Activated CD4-positive, alpha-beta T cell treated with anti-CD3 and anti-CD28 coated beads, Interleukin-2, Interleukin-4, amounts not matched to agents 100 ng/mL and 50 ng/mL, durations not matched to agents 16 hours and 8 hours (primary cell): ENCODE measurements around the gene IFI27.

Experiments
- DNase-seq: peaks from one replicate; pipeline ENCODE4 v3.0.0-alpha.2; 2020; ENCODE audit warnings: low spot score

Gene IFI27

DNA sequence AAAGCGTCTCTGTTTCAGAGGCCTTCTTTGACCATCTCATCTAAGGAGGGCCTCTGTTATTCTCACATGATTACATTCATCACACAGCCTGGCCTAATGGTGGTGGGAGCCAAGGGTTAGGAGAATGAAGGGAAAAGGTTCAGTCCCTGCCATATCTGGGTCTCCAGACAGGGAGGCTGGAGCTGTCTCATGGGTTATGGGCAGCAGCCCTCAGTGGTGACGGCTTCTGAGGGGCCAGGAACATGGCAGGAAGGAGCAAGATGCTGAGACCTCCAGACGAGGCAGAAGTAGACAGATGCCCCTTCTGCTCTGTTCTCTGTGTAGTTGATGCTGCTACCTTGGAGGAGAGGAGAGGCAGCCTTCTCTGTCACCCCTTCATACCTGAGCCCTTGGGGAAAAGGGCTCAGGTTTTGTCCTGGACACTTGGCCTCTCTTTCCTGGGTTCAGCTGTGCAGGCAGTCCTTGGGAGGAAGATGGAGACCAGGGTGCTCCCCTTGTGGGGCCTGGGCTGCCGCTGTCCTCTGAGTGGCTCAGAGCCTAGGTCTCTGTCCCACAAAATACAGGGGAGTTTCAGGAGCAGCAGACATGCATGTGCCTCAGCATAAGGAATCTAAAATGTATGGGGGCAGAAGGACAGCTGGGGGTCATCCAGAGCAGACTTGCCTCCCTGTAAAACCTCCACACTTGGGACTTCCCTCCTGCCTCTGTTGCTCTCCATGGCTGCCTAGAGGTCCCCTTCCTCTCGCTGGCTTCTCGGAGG, 15.3 kb downstream of the IFI27 start:
- DNase-seq = no peak

DNA sequence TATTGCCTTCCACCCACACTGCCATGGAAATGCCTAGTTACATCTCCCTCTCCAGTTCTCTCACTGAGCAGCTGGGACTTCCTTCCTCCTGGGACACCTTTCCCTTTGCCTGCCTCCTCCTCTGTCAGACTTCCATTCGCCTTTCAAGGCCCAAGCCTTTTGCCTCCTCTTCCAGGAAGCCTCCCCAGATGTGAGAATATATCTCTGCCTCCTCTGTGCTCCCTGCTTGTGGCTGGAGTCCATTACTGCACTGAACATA, 15.8 kb downstream of the IFI27 start:
- no peak for DNase-seq

DNA sequence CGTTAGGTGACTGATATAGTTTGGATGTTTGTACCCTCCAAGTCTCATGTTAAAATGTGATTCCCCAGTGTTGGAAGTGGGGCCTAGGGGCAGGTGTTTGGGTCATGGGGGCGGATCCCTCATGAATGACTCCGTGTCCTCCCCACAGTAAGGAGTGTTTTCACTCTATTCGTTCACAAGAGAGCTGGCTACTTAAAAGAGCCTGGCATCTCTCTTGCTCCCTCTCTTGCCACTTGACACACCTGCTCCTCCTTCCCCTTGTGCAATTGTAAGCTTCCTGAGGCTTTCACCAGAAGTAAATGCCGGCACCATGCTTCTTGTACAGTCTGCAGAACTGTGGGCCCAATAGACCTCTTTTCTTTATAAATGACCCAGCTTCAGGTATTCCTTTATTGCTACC, 16.3 kb downstream of the IFI27 start:
- DNase-seq = no peak

DNA sequence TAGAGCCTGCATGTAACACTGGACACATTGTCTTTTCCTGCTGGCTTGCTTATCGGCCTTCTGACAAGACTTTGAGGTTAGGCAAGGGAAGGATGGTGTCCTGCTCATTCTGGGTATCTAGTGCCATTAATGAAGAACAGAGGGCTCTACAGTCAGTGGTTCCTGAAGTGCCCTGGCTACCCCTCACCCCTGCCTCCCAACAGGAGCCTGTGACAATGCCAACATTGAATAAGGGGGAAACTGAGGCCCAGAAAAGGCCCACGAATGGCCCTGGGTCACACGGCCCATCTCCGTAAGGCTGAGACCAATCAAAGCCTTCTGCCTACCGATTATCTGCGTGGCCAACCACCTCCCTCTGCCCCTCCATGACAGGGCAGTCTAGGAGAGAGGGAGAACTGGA, 16.8 kb downstream of the IFI27 start:
- DNase-seq = no peak

DNA sequence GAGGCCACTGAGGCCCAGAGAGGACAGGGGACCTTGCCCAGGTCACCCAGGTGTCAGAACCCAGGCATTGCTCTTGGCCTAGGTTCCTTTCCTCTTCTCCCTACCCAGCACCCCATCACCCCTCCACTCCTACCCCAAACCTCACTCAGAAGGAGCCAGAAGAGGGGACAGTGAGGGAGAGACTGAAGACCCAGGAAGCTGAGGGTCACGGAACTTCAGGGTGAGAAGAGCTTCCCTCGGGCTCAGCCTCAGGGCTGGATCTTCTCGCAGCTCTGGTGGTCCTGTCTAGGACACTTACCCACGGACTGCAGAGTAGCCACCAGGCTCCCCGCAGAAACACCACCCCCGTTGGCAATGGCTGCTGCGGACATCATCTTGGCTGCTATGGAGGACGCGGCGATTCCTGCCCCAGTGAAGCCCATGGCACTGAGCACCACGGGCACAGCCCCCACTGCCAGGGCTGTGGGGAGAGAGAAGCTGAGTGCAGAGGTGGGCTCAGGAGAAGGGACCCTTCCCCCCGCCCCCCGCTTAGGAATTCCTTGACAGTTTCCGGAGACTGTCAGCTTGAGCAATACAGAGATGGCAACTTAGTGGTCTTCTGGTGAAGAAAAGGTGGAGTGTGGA, 17.8 kb downstream of the IFI27 start:
- no peak for DNase-seq

DNA sequence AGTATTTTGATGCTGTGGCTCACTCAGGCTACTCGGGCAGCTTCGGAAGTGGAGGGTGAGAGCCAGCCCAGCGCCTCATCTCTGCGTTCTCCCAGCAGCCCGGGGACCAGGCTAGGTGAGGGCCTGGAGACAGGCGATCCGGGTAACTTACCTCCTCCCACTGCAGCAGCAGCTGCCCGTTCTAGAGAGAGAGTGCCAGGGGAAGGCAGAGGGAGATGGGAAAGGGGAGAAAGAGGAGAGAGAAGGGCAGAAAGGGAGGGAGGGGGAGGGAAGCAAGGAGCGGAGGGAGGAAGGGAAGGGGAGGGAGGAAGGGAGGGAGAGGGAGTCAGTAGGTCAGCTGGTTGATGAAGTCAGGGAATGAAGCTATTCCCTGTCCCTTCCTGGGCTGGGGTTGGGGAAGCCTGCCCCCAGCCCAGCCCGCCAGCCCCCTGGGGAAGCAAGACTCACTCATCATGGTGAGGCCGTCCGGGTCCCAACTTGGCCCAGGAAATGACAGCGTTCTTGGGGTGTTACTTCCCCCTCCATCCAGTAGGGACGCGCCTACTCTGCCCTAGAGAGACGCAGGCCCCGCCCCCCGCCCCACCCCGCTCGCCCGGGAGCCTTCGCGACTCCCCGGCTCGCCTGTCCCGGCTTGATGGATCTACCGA, 18.7 kb downstream of the IFI27 start, which contains the start of gene IFI27L2:
Gene IFI27L2, minus strand, starts transcription at position 494 of the 647 bp plus-strand sequence. Its CDS starts 40 bp downstream, at position 454.
- peak; percentile 73 for DNase-seq

DNA sequence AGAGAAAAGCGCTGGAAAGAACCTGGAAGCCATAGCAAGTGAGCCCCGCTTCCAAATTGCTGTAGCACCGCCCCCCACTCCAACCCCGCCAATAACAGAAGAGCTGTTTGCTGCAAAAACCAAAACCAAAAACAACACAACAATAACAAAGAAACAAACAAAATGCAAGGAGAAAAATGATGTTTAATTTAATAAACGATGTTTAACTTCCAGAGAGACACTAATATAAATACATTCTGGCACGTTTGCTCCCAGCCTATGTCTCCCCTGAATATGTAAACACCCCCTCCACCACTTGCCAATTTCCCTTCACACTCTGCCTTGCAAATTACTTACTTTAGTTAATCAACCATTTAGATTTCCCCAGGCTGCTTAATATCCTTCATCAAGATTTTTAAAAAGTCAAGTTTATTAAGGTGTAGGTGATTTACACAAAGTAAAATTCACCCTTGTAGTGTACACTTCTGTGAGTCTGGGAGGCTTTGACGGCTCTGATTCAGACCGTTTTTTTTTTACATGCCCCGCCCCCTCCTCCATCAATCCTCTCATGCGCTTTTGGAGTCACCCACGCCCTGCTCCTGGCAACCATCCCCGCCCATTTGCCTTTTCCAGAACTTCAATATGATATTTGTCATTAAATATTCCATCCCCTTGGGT, 19.4 kb downstream of the IFI27 start:
- peak; percentile 32 for DNase-seq

DNA sequence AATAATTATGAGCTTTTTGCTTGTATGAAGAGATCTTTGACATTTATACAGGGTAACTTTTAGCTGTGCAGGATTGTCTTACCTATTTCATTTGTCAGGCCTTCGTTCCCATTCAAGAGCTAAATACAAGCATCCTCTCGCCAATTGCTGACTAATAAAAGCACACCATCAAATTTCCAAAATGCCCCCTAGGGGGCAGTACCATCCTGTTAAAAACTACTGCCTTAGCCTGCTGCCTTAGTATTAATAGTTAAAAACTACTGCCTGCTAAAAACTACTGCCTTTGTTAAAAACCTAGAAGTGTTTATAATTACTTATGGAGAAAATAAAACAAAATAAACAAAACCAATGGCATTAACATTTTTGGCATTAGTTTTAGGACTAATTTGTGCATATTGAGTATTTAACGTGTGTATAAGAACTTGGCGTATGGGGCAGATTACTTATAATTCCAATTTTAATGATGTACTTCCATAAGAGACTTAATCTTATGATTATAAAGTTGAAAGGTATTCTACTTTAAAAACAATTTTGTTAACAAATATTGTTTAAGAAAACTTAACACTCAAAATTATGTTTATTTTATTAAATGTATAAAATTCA, 21.9 kb downstream of the IFI27 start:
- peak; percentile 77 for DNase-seq

DNA sequence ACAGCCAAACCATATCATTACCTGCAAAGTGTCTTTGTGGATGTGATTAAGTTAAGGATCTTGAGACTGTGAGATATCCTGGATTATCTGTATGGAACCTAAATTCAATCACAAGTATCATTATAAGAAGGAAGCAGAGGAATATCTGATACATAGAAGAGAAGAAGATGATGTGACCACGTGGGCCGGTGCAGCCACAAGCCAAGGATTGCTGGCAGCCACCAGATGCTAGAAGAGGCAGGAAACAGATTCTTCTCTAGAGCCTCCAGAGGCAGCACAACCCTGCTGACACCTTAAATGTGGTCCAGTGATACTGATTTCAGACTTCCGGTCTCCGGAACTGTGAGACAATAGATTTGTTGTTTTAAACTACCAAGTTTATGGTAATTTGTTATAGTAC, 24.9 kb downstream of the IFI27 start:
- no peak for DNase-seq

DNA sequence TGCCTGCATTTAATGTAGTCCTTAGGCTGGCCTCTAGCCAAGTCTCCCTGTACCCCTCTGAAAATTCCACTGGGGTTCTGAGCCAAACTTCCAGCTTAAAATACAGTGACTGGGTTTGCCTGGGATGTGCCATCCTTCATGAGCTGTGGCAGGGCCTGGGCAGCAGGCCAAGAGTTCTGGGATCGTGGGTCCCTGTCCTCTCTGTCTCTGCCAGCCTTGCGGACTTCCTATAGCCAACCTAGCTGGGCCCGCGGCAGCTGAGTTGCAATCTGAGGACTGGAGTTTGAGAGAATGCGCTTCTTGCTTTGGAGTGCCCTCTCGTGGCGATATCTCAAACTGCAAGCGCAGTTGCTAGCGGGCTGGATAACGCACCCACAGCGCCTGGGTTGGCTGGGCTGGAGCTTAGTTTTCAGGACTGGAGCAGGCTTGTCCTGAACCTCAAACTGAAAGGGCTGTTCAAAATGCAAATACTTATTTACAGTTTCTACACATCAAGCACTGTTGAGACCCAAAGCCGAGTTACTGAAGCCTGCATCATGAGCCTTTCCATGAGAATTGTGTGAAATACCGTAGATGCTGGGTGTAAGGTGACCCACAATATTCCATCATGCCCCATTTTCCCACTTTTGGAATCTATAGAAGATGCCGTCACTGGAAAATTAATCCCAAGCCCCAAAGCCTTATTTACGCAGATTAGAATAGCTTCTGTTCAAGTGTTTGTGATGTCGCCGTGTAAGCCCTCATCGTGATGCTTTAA, 26.2 kb downstream of the IFI27 start:
- peak; percentile 88 for DNase-seq

DNA sequence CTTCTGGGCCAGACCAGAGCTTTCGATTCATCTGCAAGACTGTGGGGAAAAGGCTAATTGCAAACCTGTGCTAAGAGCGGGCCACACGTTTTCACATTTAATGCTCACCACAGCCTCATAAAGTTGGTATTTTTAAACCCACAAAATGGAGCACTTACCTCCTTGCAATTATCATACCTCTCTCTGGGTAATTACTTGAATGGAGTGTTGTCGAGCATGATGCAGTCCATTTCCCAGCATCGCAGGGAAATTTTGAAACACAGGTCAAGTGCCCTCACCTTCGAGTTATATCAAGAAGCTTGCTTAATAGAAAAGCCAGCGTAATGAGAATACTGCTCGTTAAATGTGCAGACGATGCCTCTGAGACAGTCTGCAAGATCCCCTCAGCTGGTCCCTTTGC, 27.7 kb downstream of the IFI27 start:
- DNase-seq = no peak

DNA sequence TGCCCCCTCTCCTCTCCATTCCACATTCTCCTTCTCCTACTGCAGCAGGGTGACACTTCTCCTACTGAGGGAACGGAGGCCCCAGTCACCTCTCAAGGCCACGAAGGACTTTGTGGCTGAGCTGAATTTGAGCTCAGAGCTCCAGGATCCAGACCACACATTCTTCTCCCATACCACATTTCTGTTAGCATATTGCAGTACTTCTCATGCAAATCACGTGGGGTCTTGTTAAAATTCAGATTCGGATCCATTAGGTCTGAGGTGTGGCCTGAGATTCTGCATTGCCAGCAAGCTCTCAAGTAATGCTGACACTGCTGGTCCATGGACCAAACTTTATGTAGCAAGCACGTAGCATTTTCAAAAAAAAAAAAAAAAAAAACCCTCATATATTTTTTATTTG, 28.5 kb downstream of the IFI27 start:
- DNase-seq = no peak

DNA sequence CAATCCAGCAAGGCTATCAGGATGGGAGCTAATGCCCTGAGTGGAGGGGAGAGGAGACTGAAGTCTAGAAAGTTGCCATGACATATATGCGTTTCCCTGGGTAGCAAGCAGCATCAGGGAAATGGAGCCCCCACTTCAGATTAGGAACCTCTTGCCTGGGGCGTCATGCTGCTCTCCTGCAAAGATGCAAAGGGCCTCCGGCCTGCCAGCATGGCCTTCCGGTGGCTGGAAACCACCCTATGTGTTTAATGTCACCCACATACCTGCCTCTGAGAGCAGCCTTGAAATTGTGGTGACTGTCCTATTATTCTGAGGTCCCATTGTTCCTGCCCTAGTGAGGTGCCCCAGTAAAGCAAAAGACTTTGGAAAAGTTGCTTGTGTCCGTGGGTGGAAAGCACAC, 28.9 kb downstream of the IFI27 start:
- no peak for DNase-seq

DNA sequence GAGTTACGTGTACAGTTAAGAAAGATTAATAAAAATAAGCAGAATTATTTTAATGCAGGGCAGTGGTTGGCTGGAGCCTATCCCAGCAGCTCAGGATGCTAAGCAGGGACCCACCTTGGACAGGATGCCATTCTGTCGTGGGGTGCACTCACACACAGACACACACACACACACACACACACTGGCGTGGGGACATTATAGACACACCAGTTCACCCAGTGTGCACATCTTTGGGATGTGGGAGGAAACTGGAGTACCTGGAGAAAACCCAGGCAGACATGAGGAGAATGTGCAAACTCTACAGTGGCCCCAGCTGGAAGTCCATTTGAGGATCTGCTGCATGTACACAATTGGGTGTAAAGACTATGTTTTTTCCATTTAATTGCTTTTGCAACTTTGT, 31.7 kb downstream of the IFI27 start:
- DNase-seq = no peak

DNA sequence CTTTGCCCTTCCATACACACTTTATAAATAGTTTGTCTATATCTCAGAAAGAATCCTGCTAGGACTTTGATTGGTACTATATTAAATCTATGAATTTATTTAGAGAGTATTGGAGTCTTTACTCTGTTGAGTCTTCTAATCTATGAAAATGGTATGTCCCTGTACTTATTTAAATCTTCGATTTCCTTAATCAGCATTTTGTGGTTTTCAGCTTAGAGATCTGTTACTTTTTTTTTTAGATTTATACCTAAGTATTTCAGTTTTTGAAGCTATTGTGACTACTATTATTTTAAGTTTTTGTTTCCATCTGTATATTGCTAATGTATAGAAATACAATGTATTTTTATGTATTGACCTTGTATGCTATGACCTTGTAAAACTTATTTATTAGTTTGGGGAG, 32.3 kb downstream of the IFI27 start:
- no peak for DNase-seq

DNA sequence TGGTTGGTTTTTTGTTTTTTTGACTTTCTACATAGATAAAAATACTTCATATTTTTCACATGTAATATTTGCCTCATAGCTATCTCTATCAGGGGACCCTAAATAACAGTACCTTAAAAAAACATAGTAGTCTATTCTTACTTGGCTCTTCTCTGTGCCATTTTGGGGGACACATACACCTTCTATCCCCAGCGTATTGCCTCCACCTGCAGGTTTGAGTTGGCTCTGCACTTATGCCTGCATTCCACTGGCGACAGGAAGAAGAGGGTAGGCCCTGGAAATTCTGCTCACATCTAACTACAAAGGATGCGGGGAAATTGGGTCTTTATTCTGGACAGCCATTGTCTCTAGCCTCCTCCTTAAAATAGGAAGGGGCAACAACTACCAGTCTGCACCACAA, 32.7 kb downstream of the IFI27 start:
- no peak for DNase-seq

DNA sequence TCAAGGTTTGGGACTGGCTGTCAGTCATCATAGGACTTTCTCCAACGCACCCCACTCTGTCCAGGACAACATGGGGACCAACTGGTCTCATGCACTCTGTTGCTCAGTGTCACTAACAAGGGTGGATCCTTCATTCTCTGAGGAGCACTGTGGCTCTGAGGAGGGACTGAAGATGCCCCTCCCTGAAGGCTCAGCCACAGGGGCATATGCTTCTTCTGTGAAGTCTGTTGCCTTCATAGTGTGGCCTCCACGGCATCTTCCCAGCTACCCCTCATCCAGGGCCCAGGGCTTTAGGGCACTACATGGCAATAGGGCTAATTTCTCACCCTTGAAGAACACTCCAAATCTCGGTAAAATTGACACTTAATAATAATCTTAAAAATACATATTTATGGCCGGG, 33.2 kb downstream of the IFI27 start:
- DNase-seq = no peak

DNA sequence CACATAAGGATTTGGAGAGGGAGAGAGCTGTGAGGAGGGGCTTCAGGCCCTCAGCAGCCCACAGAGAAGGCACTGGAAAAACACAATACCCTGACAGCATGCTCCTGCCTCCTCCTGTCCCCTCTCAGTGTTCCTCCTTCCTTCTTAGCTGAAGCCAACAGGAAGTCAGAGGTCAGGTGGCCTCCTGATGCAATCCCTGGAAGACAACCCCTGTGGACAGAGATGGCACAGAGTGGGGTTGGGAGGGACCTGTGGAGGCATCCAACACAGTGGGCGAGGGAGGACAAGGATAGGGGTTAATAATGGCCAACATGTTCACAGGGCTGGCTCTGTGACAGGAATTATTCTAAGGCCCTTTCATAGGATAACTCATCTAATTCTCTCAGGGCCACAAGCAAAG, 34.2 kb downstream of the IFI27 start:
- no peak for DNase-seq

DNA sequence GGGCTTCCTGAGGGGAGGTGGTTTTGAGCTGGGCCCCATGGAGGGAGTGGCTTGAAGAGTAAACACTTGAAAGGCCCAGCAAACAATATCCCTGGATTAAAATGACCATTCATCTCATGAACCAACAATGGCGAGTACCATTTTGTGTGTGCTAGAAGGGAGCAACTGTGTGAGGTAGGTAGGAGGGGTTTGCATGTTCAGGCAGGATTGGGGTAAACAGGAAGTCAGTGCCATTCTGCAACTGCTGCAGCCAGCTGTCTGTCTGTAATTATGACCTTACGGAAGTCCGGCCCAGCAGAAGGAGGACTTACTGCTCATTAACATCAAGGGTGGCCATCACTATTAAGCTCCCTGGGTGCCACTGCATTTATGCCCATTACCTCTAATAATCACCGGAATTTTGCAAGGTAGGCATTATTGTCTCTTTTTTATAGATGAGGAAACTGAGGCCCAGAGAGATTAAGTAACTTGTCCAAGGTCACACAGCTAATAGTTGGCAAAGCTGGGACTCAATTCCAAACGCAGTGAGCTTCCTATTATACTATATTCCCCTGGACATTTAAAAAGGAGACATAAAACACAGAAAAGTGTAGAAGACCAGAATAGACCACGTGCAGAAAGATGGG, 35.5 kb downstream of the IFI27 start:
- no peak for DNase-seq

DNA sequence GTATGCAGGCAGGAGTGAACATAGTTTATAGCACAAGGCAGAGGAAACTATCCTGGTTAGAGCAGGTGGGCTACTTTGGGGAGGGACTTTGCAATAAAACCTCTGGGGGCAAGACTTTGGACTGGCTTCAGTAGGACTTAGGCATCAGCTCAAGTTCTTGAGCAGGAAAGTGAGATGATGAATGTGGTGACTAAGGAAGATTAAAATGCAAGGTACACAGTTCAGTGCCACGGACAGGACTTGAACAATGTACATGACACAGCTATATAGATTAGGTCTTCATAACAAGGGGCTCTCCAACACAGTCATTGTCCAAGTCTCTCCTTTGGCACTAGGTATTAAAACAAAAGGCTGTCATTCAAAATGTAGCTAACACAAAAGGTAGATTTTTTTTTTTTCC, 42.1 kb downstream of the IFI27 start:
- no peak for DNase-seq

DNA sequence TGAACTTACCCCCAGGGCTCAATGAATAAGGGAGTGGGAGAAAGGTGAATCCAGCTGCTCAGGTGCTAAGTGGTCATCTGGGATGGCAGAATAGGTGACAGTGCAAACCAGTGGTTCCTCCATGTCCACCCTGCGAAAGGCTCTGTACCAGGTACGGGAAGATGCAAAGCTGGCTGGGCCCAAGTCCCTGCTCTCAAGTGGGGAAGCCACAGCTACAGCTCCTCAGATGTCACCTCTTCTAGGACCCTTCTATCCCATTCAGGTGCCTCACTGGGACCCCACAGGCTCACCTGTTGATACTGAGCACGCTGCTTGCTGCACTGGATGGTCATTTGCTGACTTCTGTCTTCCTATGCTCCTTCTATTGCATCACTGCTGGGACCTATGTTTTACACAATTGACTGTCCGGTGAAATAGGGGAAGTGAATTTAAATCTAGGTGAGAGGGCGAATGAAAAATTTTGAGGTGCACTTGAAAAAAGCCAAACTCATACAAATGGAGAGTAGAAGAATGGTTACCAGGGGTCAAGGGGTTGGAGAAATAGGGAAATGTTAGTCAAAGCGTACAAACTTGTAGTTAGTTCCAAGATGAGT, 43.3 kb downstream of the IFI27 start:
- DNase-seq = no peak
